Neural cell (in vitro differentiated cells): Measurements from ENCODE around the gene EIF2A. TPM values are rescaled to one million over a fixed set of nuclear protein-coding genes. Genes with fewer than 3 reads are reported as not detected.

Experiments
- H2AFZ ChIP-seq: fragments of 200-600, 300-800 bp; sonication (generic), shearing (Covaris generic); 2 replicates; pipeline ENCODE4 v1.6.0; 2014; ENCODE audit warnings: low read depth, mild to moderate bottlenecking, antibody characterized with exemption, low read length, moderate library complexity
- H3F3A ChIP-seq: fragments of 200-600 bp; shearing (Covaris generic); 2 replicates; pipeline ENCODE4 v1.6.1; 2016; ENCODE audit warnings: mild to moderate bottlenecking, moderate library complexity, mixed read lengths, antibody characterized with exemption, low read length; ENCODE audit not compliant: insufficient read depth, poor library complexity, severe bottlenecking
- H3K27ac ChIP-seq: fragments of 200-600, 300-800 bp; sonication (generic), shearing (Covaris generic); 2 replicates; pipeline ENCODE4 v1.5.1; 2014; ENCODE audit warnings: mild to moderate bottlenecking, low read length, moderate library complexity
- H3K27me3 ChIP-seq: fragments of 300-800, 200-600 bp; sonication (generic), shearing (Covaris generic); 2 replicates; pipeline ENCODE4 v1.6.0; 2014; ENCODE audit warnings: mild to moderate bottlenecking, low read depth, low read length, moderate library complexity; ENCODE audit not compliant: insufficient read depth
- H3K36me3 ChIP-seq: fragments of 300-800, 200-600 bp; sonication (generic), shearing (Covaris generic); 2 replicates; pipeline ENCODE4 v1.5.1; 2014; ENCODE audit warnings: mild to moderate bottlenecking, antibody characterized with exemption, low read length, moderate library complexity; ENCODE audit not compliant: insufficient read depth
- H3K4me2 ChIP-seq: fragments of 300-800, 200-600 bp; sonication (generic), shearing (Covaris generic); 2 replicates; pipeline ENCODE4 v1.6.0; 2014; ENCODE audit warnings: mild to moderate bottlenecking, low read length
- H3K4me3 ChIP-seq: fragments of 300-800, 200-600 bp; sonication (generic), shearing (Covaris generic); 2 replicates; pipeline ENCODE4 v1.5.1; 2014; ENCODE audit warnings: mild to moderate bottlenecking, low read length, moderate library complexity
- H3K79me2 ChIP-seq: fragments of 200-600 bp; shearing (Covaris generic); replicated peaks from 2 replicates; pipeline ENCODE4 v1.6.0; 2014; ENCODE audit warnings: mild to moderate bottlenecking, low read length, moderate library complexity; ENCODE audit not compliant: insufficient read depth
- H3K9ac ChIP-seq: fragments of 300-800, 200-600 bp; sonication (generic), shearing (Covaris generic); 2 replicates; pipeline ENCODE4 v1.6.1; 2016; ENCODE audit warnings: mild to moderate bottlenecking, low read length, mixed read lengths
- H3K9me2 ChIP-seq: fragments of 200-600 bp; shearing (Covaris generic); 2 replicates; pipeline ENCODE4 v1.6.1; 2016; ENCODE audit warnings: mild to moderate bottlenecking, low read length, mixed read lengths; ENCODE audit not compliant: insufficient read depth
- H3K9me3 ChIP-seq: fragments of 200-600, 300-800 bp; sonication (generic), shearing (Covaris generic); 2 replicates; pipeline ENCODE4 v1.6.1; 2016; ENCODE audit warnings: mild to moderate bottlenecking, mixed run types, low read length, moderate library complexity, mixed read lengths
- H4K20me1 ChIP-seq: fragments of 200-600 bp; shearing (Covaris generic); 2 replicates; pipeline ENCODE4 v1.6.1; 2016; ENCODE audit warnings: mild to moderate bottlenecking, mixed run types; ENCODE audit not compliant: insufficient read depth
- EP300 ChIP-seq: fragments of 450-650 bp; conservative IDR thresholded peaks from 2 replicates; pipeline ENCODE4 v1.6.1; 2014; ENCODE audit warnings: antibody characterized with exemption, mild to moderate bottlenecking, moderate library complexity; ENCODE audit not compliant: poor library complexity, severe bottlenecking
- EZH2 ChIP-seq: fragments of 200-600, 300-800 bp; shearing (Covaris generic), sonication (generic); IDR thresholded peaks from 2 replicates; pipeline ENCODE4 v1.6.1; 2014; ENCODE audit warnings: antibody characterized with exemption, low read length, borderline replicate concordance, mild to moderate bottlenecking; ENCODE audit not compliant: insufficient read depth, poor library complexity, severe bottlenecking
- MXI1 ChIP-seq: fragments of 450-650 bp; conservative IDR thresholded peaks from 2 replicates; pipeline ENCODE4 v1.6.1; 2014; ENCODE audit warnings: antibody characterized with exemption, mild to moderate bottlenecking; ENCODE audit not compliant: poor library complexity, severe bottlenecking
- POLR2AphosphoS5 ChIP-seq: IDR thresholded peaks from 2 replicates; pipeline ENCODE4 v1.6.1; 2012
- RAD21 ChIP-seq: fragments of 450-650 bp; conservative IDR thresholded peaks from 2 replicates; pipeline ENCODE4 v1.6.1; 2014; ENCODE audit warnings: antibody characterized with exemption, mild to moderate bottlenecking, moderate library complexity
- SMC3 ChIP-seq: fragments of 450-650 bp; conservative IDR thresholded peaks from 2 replicates; pipeline ENCODE4 v1.6.1; 2014; ENCODE audit warnings: antibody characterized with exemption, mild to moderate bottlenecking, moderate library complexity; ENCODE audit not compliant: poor library complexity
- TAF1 ChIP-seq: IDR thresholded peaks from 2 replicates; pipeline ENCODE4 v1.6.1; 2012; ENCODE audit warnings: low read depth
- polyA plus RNA-seq: library from polyadenylated mRNA; depleted of rRNA; stranded (reverse); fragments of >200 nt; gene quantifications from 2 replicates; pipeline ENCODE4 v1.2.3, GENCODE V29; 2014
- TF ChIP-seq, protein P1 (sequence below): IDR thresholded peaks from 2 replicates; pipeline ENCODE4 v1.6.1; 2012; ENCODE audit warnings: borderline replicate concordance
- TF ChIP-seq, protein P2 (sequence below): fragments of 450-650 bp; IDR thresholded peaks from 2 replicates; pipeline ENCODE4 v1.5.1; 2014; ENCODE audit warnings: antibody characterized with exemption, mild to moderate bottlenecking, moderate library complexity; ENCODE audit not compliant: poor library complexity, severe bottlenecking

Gene EIF2A
- polyA plus RNA-seq, 1 donor from 2014 or later, result 82.6 TPM

DNA sequence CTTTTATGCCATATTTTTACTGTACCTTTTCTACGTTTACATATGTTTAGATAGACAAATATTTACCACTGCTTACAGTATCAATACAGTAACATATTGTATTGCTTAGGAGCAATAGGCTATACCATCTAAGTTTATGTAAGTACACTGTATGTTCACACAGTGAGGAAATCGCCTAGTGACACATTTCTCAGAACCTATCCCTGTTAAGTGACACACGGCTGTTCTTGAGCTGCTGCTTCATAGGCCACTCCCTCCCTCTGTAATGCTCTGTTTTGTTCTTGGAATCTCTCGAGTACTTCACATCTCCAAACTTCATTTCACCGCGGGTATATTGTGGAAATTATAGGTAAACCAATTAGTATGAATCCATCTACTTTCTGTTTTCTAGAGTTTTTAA, 43.2 kb downstream of the EIF2A start:
- H3K79me2 ChIP-seq, result peaks cover 4% of the 10 kb centered on the region
- H3K4me3 ChIP-seq, result no peak overlapping the region
- H3K27ac ChIP-seq, result no peak overlapping the region
- no peak overlapping the region for H3K9ac ChIP-seq
- no peaks in the 10 kb centered on the region for H3K9me3 ChIP-seq
- no peaks in the 10 kb centered on the region for H3K9me2 ChIP-seq
- no peak for TF ChIP-seq MXI1
- TF ChIP-seq TAF1, result no peak
- TF ChIP-seq EP300, result no peak
- no peaks in the 10 kb centered on the region for H3F3A ChIP-seq
- H2AFZ ChIP-seq, result no peak overlapping the region
- H3K36me3 ChIP-seq, result peaks cover 4% of the 10 kb centered on the region
- no peaks in the 10 kb centered on the region for H4K20me1 ChIP-seq
- no peaks in the 10 kb centered on the region for H3K27me3 ChIP-seq
- H3K4me2 ChIP-seq, result no peak overlapping the region

DNA sequence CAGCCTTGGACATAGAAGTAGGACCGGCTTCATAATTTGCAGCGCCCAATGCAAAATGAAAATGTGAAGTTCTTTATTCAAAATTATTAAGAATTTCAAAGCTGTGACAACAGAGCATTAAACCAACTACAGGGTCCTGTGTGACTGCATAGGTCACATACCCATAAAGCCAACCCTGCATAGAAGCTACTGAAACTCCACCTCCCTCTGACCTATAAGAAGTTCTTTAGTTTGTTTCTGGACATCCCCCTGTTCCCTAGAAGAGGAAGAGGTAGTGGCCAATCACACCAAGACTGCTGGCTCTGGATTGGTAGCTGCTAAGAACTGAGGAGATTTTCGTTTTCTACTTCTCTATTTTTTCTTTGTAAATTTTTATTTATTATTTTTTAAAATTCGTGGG, 47.6 kb downstream of the EIF2A start:
- H3K4me3 ChIP-seq, result no peak overlapping the region
- no peaks in the 10 kb centered on the region for H3K9me2 ChIP-seq
- H4K20me1 ChIP-seq, result no peaks in the 10 kb centered on the region
- no peak overlapping the region for H3K27ac ChIP-seq
- no peak for TF ChIP-seq MXI1
- no peak for TF ChIP-seq EZH2
- no peak for TF ChIP-seq EP300
- TF ChIP-seq POLR2AphosphoS5, result no peak
- TF ChIP-seq, protein P1, sequence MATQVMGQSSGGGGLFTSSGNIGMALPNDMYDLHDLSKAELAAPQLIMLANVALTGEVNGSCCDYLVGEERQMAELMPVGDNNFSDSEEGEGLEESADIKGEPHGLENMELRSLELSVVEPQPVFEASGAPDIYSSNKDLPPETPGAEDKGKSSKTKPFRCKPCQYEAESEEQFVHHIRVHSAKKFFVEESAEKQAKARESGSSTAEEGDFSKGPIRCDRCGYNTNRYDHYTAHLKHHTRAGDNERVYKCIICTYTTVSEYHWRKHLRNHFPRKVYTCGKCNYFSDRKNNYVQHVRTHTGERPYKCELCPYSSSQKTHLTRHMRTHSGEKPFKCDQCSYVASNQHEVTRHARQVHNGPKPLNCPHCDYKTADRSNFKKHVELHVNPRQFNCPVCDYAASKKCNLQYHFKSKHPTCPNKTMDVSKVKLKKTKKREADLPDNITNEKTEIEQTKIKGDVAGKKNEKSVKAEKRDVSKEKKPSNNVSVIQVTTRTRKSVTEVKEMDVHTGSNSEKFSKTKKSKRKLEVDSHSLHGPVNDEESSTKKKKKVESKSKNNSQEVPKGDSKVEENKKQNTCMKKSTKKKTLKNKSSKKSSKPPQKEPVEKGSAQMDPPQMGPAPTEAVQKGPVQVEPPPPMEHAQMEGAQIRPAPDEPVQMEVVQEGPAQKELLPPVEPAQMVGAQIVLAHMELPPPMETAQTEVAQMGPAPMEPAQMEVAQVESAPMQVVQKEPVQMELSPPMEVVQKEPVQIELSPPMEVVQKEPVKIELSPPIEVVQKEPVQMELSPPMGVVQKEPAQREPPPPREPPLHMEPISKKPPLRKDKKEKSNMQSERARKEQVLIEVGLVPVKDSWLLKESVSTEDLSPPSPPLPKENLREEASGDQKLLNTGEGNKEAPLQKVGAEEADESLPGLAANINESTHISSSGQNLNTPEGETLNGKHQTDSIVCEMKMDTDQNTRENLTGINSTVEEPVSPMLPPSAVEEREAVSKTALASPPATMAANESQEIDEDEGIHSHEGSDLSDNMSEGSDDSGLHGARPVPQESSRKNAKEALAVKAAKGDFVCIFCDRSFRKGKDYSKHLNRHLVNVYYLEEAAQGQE, result no peak
- no peaks in the 10 kb centered on the region for H3F3A ChIP-seq
- H3K27me3 ChIP-seq, result no peaks in the 10 kb centered on the region
- H3K79me2 ChIP-seq, result peaks cover 4% of the 10 kb centered on the region
- H2AFZ ChIP-seq, result no peak overlapping the region
- no peaks in the 10 kb centered on the region for H3K9me3 ChIP-seq
- H3K36me3 ChIP-seq, result no peaks in the 10 kb centered on the region
- no peak overlapping the region for H3K4me2 ChIP-seq
- H3K9ac ChIP-seq, result no peak overlapping the region

DNA sequence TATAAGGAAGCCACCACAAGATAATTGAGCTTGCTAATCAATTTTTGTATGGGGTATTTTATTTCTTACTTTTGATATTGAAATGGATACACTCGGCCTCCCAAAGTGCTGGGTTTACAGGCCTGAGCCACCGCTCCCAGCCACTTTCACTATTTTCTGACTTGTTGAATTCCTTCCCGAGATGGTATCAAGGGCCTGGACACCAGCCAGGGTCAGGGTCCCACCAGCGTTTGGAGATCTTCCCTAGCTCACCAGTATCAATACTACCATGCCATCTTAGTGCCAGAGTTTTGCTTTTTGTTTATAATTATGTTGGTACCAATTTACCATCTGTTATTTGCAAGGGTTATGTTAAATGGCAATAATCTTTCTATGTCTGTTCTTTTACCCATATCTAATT, 51.1 kb downstream of the EIF2A start:
- Histone ChIP-seq H3K79me2 (peaks cover 6% of the 10 kb centered on the region), H3K9me2 (no peaks in the 10 kb centered on the region), H4K20me1 (no peaks in the 10 kb centered on the region), H3K36me3 (no peaks in the 10 kb centered on the region), H3K9ac (no peak overlapping the region), H3K9me3 (no peaks in the 10 kb centered on the region), H3K27me3 (no peaks in the 10 kb centered on the region), H2AFZ (no peak overlapping the region), H3F3A (no peaks in the 10 kb centered on the region), H3K4me3 (no peak overlapping the region), H3K27ac (no peak overlapping the region), H3K4me2 (no peak overlapping the region)
- TF ChIP-seq MXI1 (no peak), EZH2 (no peak), SMC3 (no peak), POLR2AphosphoS5 (no peak), EP300 (no peak), TAF1 (no peak), RAD21 (no peak)
- TF ChIP-seq, protein P1, result no peak
- TF ChIP-seq, protein P2, sequence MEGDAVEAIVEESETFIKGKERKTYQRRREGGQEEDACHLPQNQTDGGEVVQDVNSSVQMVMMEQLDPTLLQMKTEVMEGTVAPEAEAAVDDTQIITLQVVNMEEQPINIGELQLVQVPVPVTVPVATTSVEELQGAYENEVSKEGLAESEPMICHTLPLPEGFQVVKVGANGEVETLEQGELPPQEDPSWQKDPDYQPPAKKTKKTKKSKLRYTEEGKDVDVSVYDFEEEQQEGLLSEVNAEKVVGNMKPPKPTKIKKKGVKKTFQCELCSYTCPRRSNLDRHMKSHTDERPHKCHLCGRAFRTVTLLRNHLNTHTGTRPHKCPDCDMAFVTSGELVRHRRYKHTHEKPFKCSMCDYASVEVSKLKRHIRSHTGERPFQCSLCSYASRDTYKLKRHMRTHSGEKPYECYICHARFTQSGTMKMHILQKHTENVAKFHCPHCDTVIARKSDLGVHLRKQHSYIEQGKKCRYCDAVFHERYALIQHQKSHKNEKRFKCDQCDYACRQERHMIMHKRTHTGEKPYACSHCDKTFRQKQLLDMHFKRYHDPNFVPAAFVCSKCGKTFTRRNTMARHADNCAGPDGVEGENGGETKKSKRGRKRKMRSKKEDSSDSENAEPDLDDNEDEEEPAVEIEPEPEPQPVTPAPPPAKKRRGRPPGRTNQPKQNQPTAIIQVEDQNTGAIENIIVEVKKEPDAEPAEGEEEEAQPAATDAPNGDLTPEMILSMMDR, result no peak
